Measurements from ENCODE around the gene FBLN1.
A peak's percentile ranks its signal among the peaks of the same experiment; 100 is the strongest.

The FBLN1 gene

GRCh38 chr22:45574069-45574703, 71.5 kb downstream of the FBLN1 start:
- peak in 1 of 2 experiments; percentile 25 for DNase-seq

- DNase-seq: no peak
Measured at GRCh38 chr22:45575173-45575572, 72.5 kb downstream of the FBLN1 start.

- no peak for DNase-seq
Measured at GRCh38 chr22:45575607-45576272, 73.1 kb downstream of the FBLN1 start.

- DNase-seq: no peak
Measured at GRCh38 chr22:45576273-45576625, 73.6 kb downstream of the FBLN1 start.

GRCh38 chr22:45576730-45577464, 74.2 kb downstream of the FBLN1 start:
- no peak for DNase-seq

GRCh38 chr22:45577746-45578523, 75.3 kb downstream of the FBLN1 start:
- peak; percentile 74 to 86 for DNase-seq

GRCh38 chr22:45578524-45579147, 76.0 kb downstream of the FBLN1 start:
- no peak for DNase-seq

GRCh38 chr22:45579306-45579705, 76.6 kb downstream of the FBLN1 start:
- no peak for DNase-seq

GRCh38 chr22:45579806-45580725, 77.4 kb downstream of the FBLN1 start:
- DNase-seq: no peak

- no peak for DNase-seq
Measured at GRCh38 chr22:45580726-45581381, 78.2 kb downstream of the FBLN1 start.

- DNase-seq: no peak
Measured at GRCh38 chr22:45581549-45582080, 78.9 kb downstream of the FBLN1 start.

GRCh38 chr22:45582236-45582954, 79.7 kb downstream of the FBLN1 start:
- DNase-seq: no peak

- no peak for DNase-seq
Measured at GRCh38 chr22:45582955-45583320, 80.3 kb downstream of the FBLN1 start.

- no peak for DNase-seq
Measured at GRCh38 chr22:45583504-45583903, 80.8 kb downstream of the FBLN1 start.

- no peak for DNase-seq
Measured at GRCh38 chr22:45584121-45584570, 81.5 kb downstream of the FBLN1 start.

- DNase-seq: no peak
Measured at GRCh38 chr22:45584621-45585436, 82.1 kb downstream of the FBLN1 start.

- DNase-seq: no peak
Measured at GRCh38 chr22:45585437-45585755, 82.7 kb downstream of the FBLN1 start.

- no peak for DNase-seq
Measured at GRCh38 chr22:45585946-45586540, 83.4 kb downstream of the FBLN1 start.
